K562 (cell line): Measurements from ENCODE around the gene FIBIN. TPM values are rescaled to one million over a fixed set of nuclear protein-coding genes. Genes with fewer than 3 reads are reported as not detected.

Experiments used
- ATAC-seq: fragments of 200-7000 bp; cut with Tn5 transposase; 3 replicates; pipeline ENCODE4 v1.9.1; 2020; ENCODE audit warnings: moderate library complexity
- BruUV-seq: library from RNA; stranded (reverse); fragments of 400-500 nt; replicated peaks from 2 replicates; lab custom pipeline; 2021; lab: Mats Ljungman, UMichigan
- CTCF ChIA-PET: fragments of 300-600 bp; formaldehyde crosslinking; extraction: SDS; loops from one replicate; lab custom pipeline; 2021; ENCODE audit warnings: low intra/inter-chr PET ratio; lab: Yijun Ruan, JAX
- POLR2A ChIA-PET: fragments of 300-600, 350-650 bp; sonication (Branson Sonifier 250); formaldehyde crosslinking; extraction: SDS; loops from one replicate; lab custom pipeline; 2021; ENCODE audit warnings: antibody characterized with exemption, inconsistent platforms; lab: Yijun Ruan, JAX
- DNase-seq, 4 experiments: peaks; one replicate each; pipeline versions ENCODE4 v3.0.0 to v3.0.0-alpha.2; 2011 to 2018; ENCODE audit warnings: low spot score in 3 of 4, mixed read lengths in 3 of 4; ENCODE audit errors: extremely low read depth in 1 of 4
- FAIRE-seq: peaks from 2 replicates; lab custom pipeline; 2011; peaks lifted over from hg19 to GRCh38; lab: Jason Lieb, UNC
- H2AFZ ChIP-seq: 2 replicates; pipeline ENCODE4 v1.6.0; 2011; ENCODE audit warnings: low read depth, low read length, control low read depth, inconsistent platforms
- H3K27ac ChIP-seq: fragments of 200-600 bp; 3 replicates; pipeline ENCODE4 v1.8.0; 2011; ENCODE audit warnings: low read depth, mild to moderate bottlenecking, control low read depth, inconsistent platforms, low read length, moderate library complexity, mixed read lengths; ENCODE audit errors: extremely low read depth
- H3K27me3 ChIP-seq, 2 experiments: fragments of 300-600 bp in 1 of 2; 2 replicates in 1 of 2; 3 replicates in 1 of 2; pipeline versions ENCODE4 v1.6.0 to v1.8.0; 2011; ENCODE audit warnings: inconsistent platforms in 2 of 2, low read length in 2 of 2, mild to moderate bottlenecking in 1 of 2, mixed read lengths in 1 of 2, moderate library complexity in 1 of 2; ENCODE audit not compliant: control insufficient read depth in 2 of 2, insufficient read depth in 2 of 2
- H3K36me3 ChIP-seq: fragments of 300-600 bp; 3 replicates; pipeline ENCODE4 v1.8.0; 2011; ENCODE audit warnings: mild to moderate bottlenecking, low read length, inconsistent platforms; ENCODE audit not compliant: control insufficient read depth, insufficient read depth
- H3K4me1 ChIP-seq, 2 experiments: fragments of 200-600 bp in 1 of 2; replicated peaks in 1 of 2; 2 replicates in 1 of 2; 3 replicates in 1 of 2; pipeline versions ENCODE4 v1.5.1 to v1.8.0; 2011; ENCODE audit warnings: inconsistent platforms in 2 of 2, low read length in 2 of 2, mild to moderate bottlenecking in 1 of 2, mixed read lengths in 1 of 2, moderate library complexity in 1 of 2; ENCODE audit not compliant: control insufficient read depth in 2 of 2, insufficient read depth in 2 of 2
- H3K4me2 ChIP-seq: 2 replicates; pipeline ENCODE4 v1.6.1; 2011; ENCODE audit warnings: low read length, control low read depth, inconsistent platforms, mixed read lengths; ENCODE audit not compliant: insufficient read depth
- H3K4me3 ChIP-seq: fragments of 200-600 bp; sonication (generic), shearing (Covaris generic); 2 replicates; pipeline ENCODE4 v1.5.1; 2016; ENCODE audit warnings: control low read depth, inconsistent platforms
- H3K79me2 ChIP-seq: fragments of 200-600 bp; 3 replicates; pipeline ENCODE4 v1.8.0; 2011; ENCODE audit warnings: low read length, inconsistent platforms; ENCODE audit not compliant: control insufficient read depth, insufficient read depth
- H3K9ac ChIP-seq, 2 experiments: 2 replicates each; pipeline versions ENCODE4 v1.6.0 to v1.6.1; 2011; ENCODE audit warnings: low read depth in 2 of 2, low read length in 2 of 2, control low read depth in 1 of 2, inconsistent platforms in 1 of 2, mild to moderate bottlenecking in 1 of 2, mixed read lengths in 1 of 2; ENCODE audit not compliant: insufficient read depth in 1 of 2
- H3K9me1 ChIP-seq: one replicate; pipeline ENCODE4 v1.6.0; 2011; ENCODE audit warnings: inconsistent platforms, mild to moderate bottlenecking, low read length, moderate library complexity; ENCODE audit not compliant: control insufficient read depth, insufficient read depth
- H3K9me3 ChIP-seq: replicated peaks from 2 replicates; pipeline ENCODE4 v1.5.1; 2011; ENCODE audit warnings: low read depth, low read length, inconsistent platforms; ENCODE audit not compliant: control insufficient read depth, insufficient read depth
- H4K20me1 ChIP-seq: replicated peaks from 2 replicates; pipeline ENCODE4 v1.6.1; 2011; ENCODE audit warnings: low read length, inconsistent platforms, mixed read lengths; ENCODE audit not compliant: control insufficient read depth, insufficient read depth
- MCM7 ChIP-seq, 2 experiments: fragments of 450-650 bp; IDR thresholded peaks; 2 replicates each; pipeline ENCODE4 v1.6.1; 2016 to 2018
- PTRF ChIP-seq: fragments of 450-650 bp; IDR thresholded peaks from 2 replicates; pipeline ENCODE4 v1.6.1; 2016; ENCODE audit warnings: mild to moderate bottlenecking, missing genetic modification characterization, missing compliant biosample characterization
- SREBF1 ChIP-seq: fragments of 150-350 bp; IDR thresholded peaks from 2 replicates; pipeline ENCODE4 v1.6.1; 2014; ENCODE audit warnings: antibody characterized with exemption, low read depth, low read length, borderline replicate concordance
- STAT5B ChIP-seq: fragments of 250-450 bp; sonication (Bioruptor Pico); IDR thresholded peaks from 2 replicates; pipeline ENCODE4 v1.8.0; 2021; ENCODE audit warnings: mild to moderate bottlenecking, inconsistent platforms
- TEAD2 ChIP-seq: fragments of 450-650 bp; IDR thresholded peaks from 2 replicates; pipeline ENCODE4 v1.6.1; 2016; ENCODE audit warnings: missing genetic modification characterization, control low read depth, missing compliant biosample characterization
- ZEB2 ChIP-seq: fragments of 450-650 bp; IDR thresholded peaks from 2 replicates; pipeline ENCODE4 v1.6.1; 2016
- ZFP91 ChIP-seq: sonication (generic); formaldehyde crosslinking; IDR thresholded peaks from 2 replicates; pipeline ENCODE4 v1.8.0; 2022; ENCODE audit warnings: mild to moderate bottlenecking, missing genetic modification reagents
- ZNF174 ChIP-seq: fragments of 250-450 bp; sonication (Bioruptor Pico); IDR thresholded peaks from 2 replicates; pipeline ENCODE4 v1.4.0; 2020; ENCODE audit warnings: mild to moderate bottlenecking
- ZNF696 ChIP-seq: fragments of 250-450 bp; sonication (Bioruptor Pico); conservative IDR thresholded peaks from 2 replicates; pipeline ENCODE4 v1.4.0; 2020; ENCODE audit warnings: mild to moderate bottlenecking, moderate library complexity
- whole genome bisulfite sequencing: fragments of 100-300 bp; shearing (Covaris generic); methylation state at CpG from one replicate; pipeline ENCODE4 v1.1.6; 2016; ENCODE audit warnings: low coverage, mixed read lengths; ENCODE audit not compliant: insufficient coverage; ENCODE audit errors: missing lambda C conversion rate; 5-methylcytosine and 5-hydroxymethylcytosine counted together
- in situ Hi-C: fragments of 300-500 bp; cut with MboI; formaldehyde crosslinking; loops from 4 replicates; pipeline ENCODE4 v1.15.0; 2018; ENCODE audit warnings: inconsistent platforms, mixed read lengths
- intact Hi-C: fragments of 100-400 bp; cut with micrococcal nuclease; formaldehyde crosslinking; loops from 2 replicates; pipeline ENCODE4 v1.14.2; 2022
- polyA plus RNA-seq, 8 experiments: library from polyadenylated mRNA; depleted of rRNA in 4 of 8; stranded (reverse) in 5 of 8; unstranded in 3 of 8; fragments of >200 nt; fragmentation: Nextera tagmentation in 2 of 8; fragmentation: Illumina TruSeq in 1 of 8; extraction: Ambion mirVana in 2 of 8; extraction: Trizol in 1 of 8; gene quantifications; 2 replicates each; pipeline versions ENCODE4 v1.2.1 to v1.2.3, GENCODE V29; 2011 to 2014; ENCODE audit warnings: inconsistent platforms in 1 of 8, missing spikeins in 1 of 8
- total RNA-seq, 7 experiments: library from RNA; depleted of rRNA in 6 of 7; stranded (reverse); fragments of >200 nt in 6 of 7; fragmentation: Illumina TruSeq in 2 of 7; extraction: Trizol in 2 of 7; gene quantifications; 2 replicates each; pipeline versions ENCODE4 v1.2.1 to v1.2.3, GENCODE V29; 2011 to 2021; ENCODE audit warnings: low replicate concordance in 1 of 7
- TF ChIP-seq, protein P1 (sequence below): fragments of 450-650 bp; IDR thresholded peaks from 2 replicates; pipeline ENCODE4 v1.6.1; 2016; ENCODE audit warnings: borderline replicate concordance
- TF ChIP-seq, protein P2 (sequence below): fragments of 250-450 bp; sonication (Bioruptor Pico); IDR thresholded peaks from 2 replicates; pipeline ENCODE4 v1.8.0; 2021; ENCODE audit warnings: borderline replicate concordance, mild to moderate bottlenecking, moderate library complexity; ENCODE audit not compliant: poor library complexity, severe bottlenecking

FIBIN gene
- total and polyA plus RNA-seq, 9 of the 15 experiments (the other 6 are each of a cell fraction or from before 2014, with no cell fraction given), result not detected

GRCh38 chr11:27020751-27021150, 26.8 kb downstream of the FIBIN start:
- Histone ChIP-seq H3K9me3 (no peaks in the 10 kb centered on the region), H3K4me3 (no peak overlapping the region), H3K27me3 (no peaks in the 10 kb centered on the region), H3K27ac (no peak overlapping the region)
- no peak for FAIRE-seq
- ATAC-seq, result no peak
- no TSS peak for BruUV-seq
- intact Hi-C loops, result no loop called here
- no peak for TF ChIP-seq TEAD2 (tag)
- TF ChIP-seq ZNF696 (CRISPR knock-in tag), result no peak
- TF ChIP-seq ZEB2, result no peak
- TF ChIP-seq, all 486 proteins: peak for 0
- no peak overlapping the region for H3K9ac ChIP-seq
- no peaks in the 10 kb centered on the region for H3K9me1 ChIP-seq
- no peaks in the 10 kb centered on the region for H3K4me1 ChIP-seq
- no peaks in the 10 kb centered on the region for H4K20me1 ChIP-seq
- in situ Hi-C loops, result no loop called here
- no peak for DNase-seq
- ChIA-PET POLR2A (no interaction called here), CTCF (no interaction called here)
- no peaks in the 10 kb centered on the region for H3K36me3 ChIP-seq
- no peak overlapping the region for H3K4me2 ChIP-seq
- 0% methylated on average over 2 of the region's 2 CpGs for WGBS
- H2AFZ ChIP-seq, result no peak overlapping the region
- no peaks in the 10 kb centered on the region for H3K79me2 ChIP-seq

GRCh38 chr11:27022659-27023251, 28.8 kb downstream of the FIBIN start:
- Histone ChIP-seq H3K9ac (no peak overlapping the region), H3K4me1 (no peaks in the 10 kb centered on the region), H3K27me3 (no peaks in the 10 kb centered on the region), H3K27ac (no peak overlapping the region), H4K20me1 (no peaks in the 10 kb centered on the region), H3K4me3 (no peak overlapping the region), H2AFZ (no peak overlapping the region), H3K9me3 (no peaks in the 10 kb centered on the region), H3K36me3 (no peaks in the 10 kb centered on the region), H3K4me2 (no peak overlapping the region), H3K79me2 (no peaks in the 10 kb centered on the region), H3K9me1 (no peaks in the 10 kb centered on the region)
- CTCF ChIA-PET, result no interaction called here
- POLR2A ChIA-PET, result interaction anchor here (1.0 kb wide), 1 partner anchor 9 kb away, joined by 3 read pairs; no protein-coding TSS in a partner anchor
- FAIRE-seq (no peak), DNase-seq (no peak), ATAC-seq (no peak)
- no TSS peak for BruUV-seq
- in situ Hi-C loops, result no loop called here
- 0% methylated on average over 1 of the region's 1 CpG for WGBS
- intact Hi-C loops, result no loop called here
- no peak for TF ChIP-seq ZNF174 (CRISPR knock-in tag)
- TF ChIP-seq, protein P1, sequence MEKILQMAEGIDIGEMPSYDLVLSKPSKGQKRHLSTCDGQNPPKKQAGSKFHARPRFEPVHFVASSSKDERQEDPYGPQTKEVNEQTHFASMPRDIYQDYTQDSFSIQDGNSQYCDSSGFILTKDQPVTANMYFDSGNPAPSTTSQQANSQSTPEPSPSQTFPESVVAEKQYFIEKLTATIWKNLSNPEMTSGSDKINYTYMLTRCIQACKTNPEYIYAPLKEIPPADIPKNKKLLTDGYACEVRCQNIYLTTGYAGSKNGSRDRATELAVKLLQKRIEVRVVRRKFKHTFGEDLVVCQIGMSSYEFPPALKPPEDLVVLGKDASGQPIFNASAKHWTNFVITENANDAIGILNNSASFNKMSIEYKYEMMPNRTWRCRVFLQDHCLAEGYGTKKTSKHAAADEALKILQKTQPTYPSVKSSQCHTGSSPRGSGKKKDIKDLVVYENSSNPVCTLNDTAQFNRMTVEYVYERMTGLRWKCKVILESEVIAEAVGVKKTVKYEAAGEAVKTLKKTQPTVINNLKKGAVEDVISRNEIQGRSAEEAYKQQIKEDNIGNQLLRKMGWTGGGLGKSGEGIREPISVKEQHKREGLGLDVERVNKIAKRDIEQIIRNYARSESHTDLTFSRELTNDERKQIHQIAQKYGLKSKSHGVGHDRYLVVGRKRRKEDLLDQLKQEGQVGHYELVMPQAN, result no peak
- no peak for TF ChIP-seq SREBF1
- no peak for TF ChIP-seq PTRF (tag)
- TF ChIP-seq, protein P2, sequence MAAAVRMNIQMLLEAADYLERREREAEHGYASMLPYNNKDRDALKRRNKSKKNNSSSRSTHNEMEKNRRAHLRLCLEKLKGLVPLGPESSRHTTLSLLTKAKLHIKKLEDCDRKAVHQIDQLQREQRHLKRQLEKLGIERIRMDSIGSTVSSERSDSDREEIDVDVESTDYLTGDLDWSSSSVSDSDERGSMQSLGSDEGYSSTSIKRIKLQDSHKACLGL (CRISPR knock-in tag), result no peak
- TF ChIP-seq ZFP91 (CRISPR knock-in tag), result no peak
- TF ChIP-seq STAT5B, result no peak
- TF ChIP-seq MCM7 (IDR thresholded peaks at IDR 0.05), result no peak
